Right ventricle myocardium superior (tissue), 1 donor: Measurements from ENCODE around the gene SCLT1. TPM values are rescaled to one million over a fixed set of nuclear protein-coding genes. Genes with fewer than 3 reads are reported as not detected.

Experiments used
- total RNA-seq: library from RNA; stranded (reverse); fragmentation: NEBNext Ultra II Directional; extraction: Animal tissue kit (Norgen Biotek cat#: 25700); gene quantifications from one replicate; pipeline ENCODE4 v1.2.1, GENCODE V29; 2021
- donor health status: DM: no; HTN: yes; CAD: no; lungs with severe emphysema.

Gene SCLT1
- total RNA-seq, 1 donor from 2014 or later: 8.9 TPM

Other genes with a start within 250 kb of the SCLT1 start
- 3.3 TPM for gene C4orf33, start 2.6 kb upstream of the SCLT1 start, total RNA-seq